ENCODE results near the gene IL20RA.

GRCh38 chr6:136975089-136975715, 69.6 kb downstream of the IL20RA start:
- TF ChIP-seq BACH1 (IDR thresholded peaks at IDR 0.05; ENCODE audit: low read length) (no peak), ATF2 (IDR thresholded peaks at IDR 0.05; ENCODE audit: low read length) (no peak), CTCF (IDR thresholded peaks at IDR 0.05; ENCODE audit: control extremely low read depth in 1 of 3, insufficient read depth in 1 of 3, low read depth in 1 of 3, low read length in 3 of 3) (no peak), ATF3 (IDR thresholded peaks at IDR 0.05; ENCODE audit: insufficient read depth, low read depth, low read length) (no peak), CHD2 (IDR thresholded peaks at IDR 0.05; ENCODE audit: low read length) (no peak), CEBPB (IDR thresholded peaks at IDR 0.05; ENCODE audit: low read depth, low read length) (no peak), TEAD4 (IDR thresholded peaks at IDR 0.05; ENCODE audit: low read depth, low read length) (no peak), POLR2A (IDR thresholded peaks at IDR 0.05; ENCODE audit: control extremely low read depth in 1 of 2, low read depth in 2 of 2, low read length in 2 of 2) (no peak), POLR2AphosphoS5 (IDR thresholded peaks at IDR 0.05; ENCODE audit: low read depth, low read length) (no peak), RAD21 (IDR thresholded peaks at IDR 0.05 in 1 of 2, conservative IDR thresholded peaks at IDR 0.05 in 1 of 2; ENCODE audit: low read depth in 2 of 2, low read length in 2 of 2) (no peak), CHD7 (IDR thresholded peaks at IDR 0.05; ENCODE audit: insufficient replicate concordance, low read length) (no peak), PHF8 (conservative IDR thresholded peaks at IDR 0.05; ENCODE audit: low read depth, low read length) (no peak)
